ENCODE results near the gene ENTPD1.
"Not testable (repeated sequence)": the region's sequence is repeated elsewhere in the genome, so short reads cannot be mapped to it uniquely, and the experiment has no call there.

Gene ENTPD1

DNA sequence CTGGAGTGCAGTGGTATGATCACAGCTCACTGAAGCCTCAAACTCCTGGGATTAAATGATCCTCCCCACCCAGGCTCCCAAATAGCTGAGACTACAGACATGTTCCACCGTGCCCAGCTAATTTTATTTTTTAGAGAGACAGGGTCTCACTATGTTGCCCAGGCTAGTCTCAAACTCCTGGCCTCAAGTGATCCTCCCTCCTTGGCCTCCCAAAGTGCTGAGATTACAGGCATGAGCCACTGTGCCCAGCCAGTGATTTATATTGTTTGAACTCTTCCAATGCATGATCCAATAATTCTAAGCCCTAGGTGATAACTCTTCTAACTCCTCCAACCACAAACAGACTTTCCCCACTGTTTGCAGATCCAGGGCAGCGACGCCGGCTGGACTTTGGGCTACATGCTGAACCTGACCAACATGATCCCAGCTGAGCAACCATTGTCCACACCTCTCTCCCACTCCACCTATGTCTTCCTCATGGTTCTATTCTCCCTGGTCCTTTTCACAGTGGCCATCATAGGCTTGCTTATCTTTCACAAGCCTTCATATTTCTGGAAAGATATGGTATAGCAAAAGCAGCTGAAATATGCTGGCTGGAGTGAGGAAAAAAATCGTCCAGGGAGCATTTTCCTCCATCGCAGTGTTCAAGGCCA lies 110.0 kb downstream of the ENTPD1 start:
- no peak for DNase-seq (ENCODE audit: low read depth)

DNA sequence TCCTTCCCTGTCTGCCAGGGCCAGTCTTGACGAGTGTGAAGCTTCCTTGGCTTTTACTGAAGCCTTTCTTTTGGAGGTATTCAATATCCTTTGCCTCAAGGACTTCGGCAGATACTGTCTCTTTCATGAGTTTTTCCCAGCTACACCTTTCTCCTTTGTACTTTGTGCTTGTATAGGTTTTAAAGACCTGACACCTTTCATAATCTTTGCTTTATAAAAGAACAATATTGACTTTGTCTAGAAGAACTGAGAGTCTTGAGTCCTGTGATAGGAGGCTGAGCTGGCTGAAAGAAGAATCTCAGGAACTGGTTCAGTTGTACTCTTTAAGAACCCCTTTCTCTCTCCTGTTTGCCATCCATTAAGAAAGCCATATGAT lies 110.5 kb downstream of the ENTPD1 start:
- no peak for DNase-seq (ENCODE audit: low read depth)

DNA sequence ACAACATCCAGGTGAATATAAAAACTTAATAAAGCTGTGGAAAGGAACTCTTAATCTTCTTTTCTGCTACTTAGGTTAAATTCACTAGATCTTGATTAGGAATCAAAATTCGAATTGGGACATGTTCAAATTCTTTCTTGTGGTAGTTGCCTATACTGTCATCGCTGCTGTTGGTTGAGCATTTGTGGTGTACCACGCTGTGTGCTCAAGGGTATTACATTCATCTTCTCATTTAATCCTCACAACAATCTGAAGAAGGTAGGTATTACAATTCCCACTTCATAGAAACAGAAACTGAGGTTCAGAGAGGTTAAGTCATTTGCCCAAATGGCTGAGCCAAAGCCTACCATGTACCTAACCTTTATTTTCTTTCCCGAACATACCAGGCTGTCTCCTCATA lies 111.9 kb downstream of the ENTPD1 start:
- no peak for DNase-seq (ENCODE audit: low read depth)

DNA sequence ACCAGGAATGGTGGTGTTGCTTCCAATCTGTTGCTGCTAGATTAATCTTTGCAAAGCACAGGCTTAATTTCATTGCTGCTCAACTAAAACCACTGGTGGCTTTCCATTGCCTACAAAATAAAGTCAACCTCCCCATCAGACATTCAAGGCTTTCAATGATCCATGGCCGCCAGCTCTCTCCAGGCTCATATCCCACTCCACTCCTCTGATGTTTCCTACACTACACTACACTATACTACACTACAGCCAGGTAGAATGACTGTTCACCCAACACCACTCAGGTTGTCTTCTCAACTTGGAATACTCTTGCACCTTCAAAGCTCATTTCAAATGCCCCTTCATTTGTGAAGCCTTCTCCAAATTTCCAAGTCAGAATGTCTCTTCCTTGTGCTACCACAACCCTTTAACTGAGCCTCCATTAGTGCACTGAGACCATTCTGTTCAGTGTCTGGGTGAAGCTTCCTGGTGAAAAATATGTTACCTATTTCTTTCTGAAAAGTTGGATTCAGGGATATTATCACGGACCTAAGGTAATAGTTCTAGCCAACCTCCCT lies 116.3 kb downstream of the ENTPD1 start:
- no peak for DNase-seq (ENCODE audit: low read depth)

DNA sequence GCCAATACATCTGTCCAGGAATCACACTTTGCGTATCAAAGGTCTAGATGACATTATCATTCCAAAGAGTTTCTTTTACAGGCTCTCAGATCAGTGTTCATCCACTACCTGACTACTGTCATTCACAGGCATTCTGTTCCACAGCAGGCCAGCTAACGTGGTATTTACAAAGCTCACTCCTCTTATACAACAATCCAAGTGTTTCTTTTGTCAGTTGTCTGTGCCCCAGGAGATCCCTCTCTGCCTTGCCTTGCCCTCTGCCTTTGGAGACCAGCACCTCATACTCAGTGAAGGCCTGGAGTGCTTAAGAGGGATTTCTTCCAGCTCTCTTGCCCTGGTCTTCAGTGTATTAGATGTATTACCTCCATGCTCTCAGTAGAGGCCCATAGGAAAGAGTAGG lies 117.2 kb downstream of the ENTPD1 start:
- DNase-seq (ENCODE audit: low read depth): no peak

DNA sequence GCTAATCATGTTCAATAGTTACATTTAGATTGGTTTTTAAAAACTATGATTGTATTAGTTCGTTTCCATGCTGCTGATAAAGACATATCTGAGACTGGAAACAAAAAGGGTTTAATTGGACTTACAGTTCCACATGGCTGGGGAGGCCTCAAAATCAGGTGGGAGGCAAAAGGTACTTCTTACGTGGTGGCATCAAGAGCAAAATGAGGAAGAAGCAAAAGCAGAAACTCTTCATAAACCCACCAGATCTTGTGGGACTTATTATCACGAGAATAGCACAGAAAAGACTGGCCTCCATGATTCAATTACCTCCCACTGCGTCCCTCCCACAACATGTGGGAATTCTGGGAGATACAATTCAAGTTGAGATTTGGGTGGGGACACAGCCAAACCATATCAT lies 117.7 kb downstream of the ENTPD1 start:
- DNase-seq (ENCODE audit: low read depth): no peak

DNA sequence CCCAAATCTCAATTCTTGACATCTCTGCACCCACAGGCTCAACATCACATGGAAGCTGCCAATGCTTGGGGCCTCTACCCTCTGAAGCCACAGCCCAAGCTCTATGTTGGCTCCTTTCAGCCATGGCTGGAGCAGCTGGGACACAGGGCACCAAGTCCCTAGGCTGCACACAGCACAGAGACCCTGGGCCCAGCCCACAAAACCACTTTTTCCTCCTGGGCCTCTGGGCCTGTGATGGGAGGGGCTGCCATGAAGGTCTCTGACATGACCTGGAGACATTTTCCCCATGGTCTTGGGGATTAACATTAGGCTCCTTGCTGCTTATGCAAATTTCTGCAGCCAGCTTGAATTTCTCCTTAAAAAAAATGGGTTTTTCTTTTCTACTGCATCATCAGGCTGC lies 118.8 kb downstream of the ENTPD1 start:
- not testable (repeated sequence) for DNase-seq (ENCODE audit: low read depth)

DNA sequence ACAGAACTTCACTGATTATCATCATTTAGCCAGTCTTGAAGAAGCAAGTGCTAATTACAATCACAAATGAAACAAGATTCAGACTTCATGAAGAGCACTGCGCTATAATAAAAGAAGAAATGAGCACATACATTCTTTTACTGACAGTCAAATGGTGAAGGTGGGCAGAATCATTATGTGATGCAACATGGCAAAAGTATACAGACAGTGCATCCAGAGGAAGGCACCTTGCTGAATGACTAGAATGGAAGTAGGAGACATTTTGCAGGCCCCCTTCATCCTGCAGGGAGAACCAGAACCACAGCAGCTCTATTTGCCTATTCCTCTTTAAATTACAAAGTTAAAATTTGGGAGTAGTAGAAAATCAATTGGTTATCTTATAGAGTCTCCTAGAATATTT lies 120.8 kb downstream of the ENTPD1 start:
- no peak for DNase-seq (ENCODE audit: low read depth)

DNA sequence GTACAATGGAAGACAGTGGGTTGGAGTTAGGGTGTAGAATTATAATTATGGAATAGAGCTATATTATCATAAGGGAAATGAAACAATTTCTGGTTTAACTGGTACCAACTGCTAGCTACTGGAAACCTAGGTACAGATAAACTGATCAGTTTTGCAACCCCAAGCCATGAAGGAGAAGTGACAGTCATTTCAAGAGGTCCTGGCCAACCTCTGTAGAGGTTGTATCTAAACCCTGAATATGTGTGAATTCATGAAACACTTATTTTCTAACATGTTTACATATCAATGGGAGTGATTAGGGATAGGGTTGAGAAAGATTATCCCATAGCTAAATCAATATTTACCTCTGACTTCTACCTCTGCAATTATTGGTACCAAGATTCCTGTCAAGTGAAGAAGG lies 121.9 kb downstream of the ENTPD1 start:
- no peak for DNase-seq (ENCODE audit: low read depth)

DNA sequence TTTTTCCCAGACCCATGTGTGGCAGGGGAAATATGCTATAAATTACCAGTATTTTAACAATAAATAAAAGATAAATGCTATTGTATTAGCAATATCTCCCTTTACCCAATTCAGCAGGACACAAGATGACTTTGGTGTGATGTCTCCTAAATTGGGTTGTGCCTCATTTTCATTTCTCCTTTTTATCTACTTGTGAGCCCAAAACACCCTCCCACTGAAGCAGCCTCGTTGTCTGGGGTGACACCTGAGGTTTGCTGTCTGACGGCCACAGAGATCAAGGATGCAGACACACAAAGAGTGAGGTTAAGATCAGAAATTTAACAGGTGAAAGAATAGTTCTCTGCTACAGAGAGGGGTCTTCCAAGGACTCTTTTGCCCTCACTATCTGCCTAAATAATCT lies 124.7 kb downstream of the ENTPD1 start:
- no peak for DNase-seq (ENCODE audit: low read depth)

DNA sequence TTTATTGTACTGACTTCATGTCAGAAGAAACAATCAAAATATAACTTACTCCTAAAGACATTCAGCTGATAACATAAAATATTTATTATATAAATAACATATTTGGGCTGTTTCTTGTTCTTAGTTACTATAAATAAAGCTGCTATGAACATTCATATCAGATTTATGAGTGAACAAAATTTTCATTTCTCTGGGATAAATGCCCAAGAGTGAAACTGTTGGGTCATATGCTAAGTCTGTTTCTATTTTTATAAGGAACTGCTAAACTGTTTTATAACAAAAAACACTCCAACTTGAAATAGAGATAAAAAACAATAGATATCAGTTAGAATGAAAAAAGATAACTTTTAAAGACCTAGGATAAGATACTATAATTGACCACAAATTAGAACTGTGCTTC lies 125.4 kb downstream of the ENTPD1 start:
- DNase-seq (ENCODE audit: low read depth): no peak

DNA sequence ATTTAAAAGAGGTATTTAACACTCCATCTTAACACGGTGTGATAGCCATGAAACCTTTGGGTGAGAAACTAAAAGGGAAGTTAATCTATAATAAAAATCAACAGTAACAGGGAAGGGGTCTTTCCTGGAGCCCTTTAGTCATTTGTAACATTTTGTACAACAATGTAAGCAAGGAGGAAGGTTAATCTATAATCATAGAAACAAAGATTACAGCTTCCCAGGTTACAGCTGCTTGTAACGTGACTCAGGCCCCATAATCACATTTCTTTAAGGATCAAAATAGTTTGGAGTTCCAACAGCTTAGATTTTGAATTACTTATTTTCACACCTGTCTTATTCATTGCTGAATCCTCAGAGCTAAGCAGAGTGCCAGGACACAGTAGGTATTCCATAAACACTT lies 133.9 kb downstream of the ENTPD1 start:
- no peak for DNase-seq (ENCODE audit: low read depth)

DNA sequence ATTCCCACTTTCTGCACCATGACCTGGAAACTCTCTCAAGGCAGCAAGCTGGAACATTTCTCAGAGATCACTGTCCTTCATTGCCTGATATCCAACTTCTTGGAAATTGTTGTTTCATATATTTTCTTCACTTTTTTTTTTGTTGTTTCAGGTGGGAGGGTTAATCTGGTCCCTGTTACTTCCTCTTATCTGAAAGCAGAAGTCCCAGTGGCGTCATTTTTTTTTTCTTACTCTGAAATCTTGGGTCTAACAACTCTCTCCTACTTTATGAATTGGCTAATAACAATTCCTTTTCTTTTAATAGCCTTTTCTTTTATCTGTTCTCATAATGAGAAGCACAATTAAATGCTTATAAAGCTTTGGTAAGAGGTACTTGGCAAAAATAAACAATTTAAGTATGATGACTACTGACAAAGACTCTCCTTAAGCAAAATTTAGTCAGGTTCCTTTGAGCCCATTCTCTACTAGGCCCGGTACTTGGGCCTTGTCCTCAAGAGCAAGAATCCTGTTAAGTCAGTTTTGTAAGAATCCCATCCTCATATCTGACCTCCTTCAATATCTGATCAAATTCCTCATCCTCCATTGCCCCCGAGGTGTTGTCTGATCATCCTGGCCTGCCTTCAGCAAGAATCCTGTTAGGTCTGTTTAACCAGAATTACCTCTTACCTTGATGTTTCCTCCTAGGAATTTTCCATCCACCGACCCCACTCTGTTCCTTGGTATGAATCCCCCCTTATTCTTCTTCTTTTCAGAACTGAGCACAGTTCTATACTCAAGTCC lies 140.3 kb downstream of the ENTPD1 start:
- no peak for DNase-seq (ENCODE audit: low read depth)

DNA sequence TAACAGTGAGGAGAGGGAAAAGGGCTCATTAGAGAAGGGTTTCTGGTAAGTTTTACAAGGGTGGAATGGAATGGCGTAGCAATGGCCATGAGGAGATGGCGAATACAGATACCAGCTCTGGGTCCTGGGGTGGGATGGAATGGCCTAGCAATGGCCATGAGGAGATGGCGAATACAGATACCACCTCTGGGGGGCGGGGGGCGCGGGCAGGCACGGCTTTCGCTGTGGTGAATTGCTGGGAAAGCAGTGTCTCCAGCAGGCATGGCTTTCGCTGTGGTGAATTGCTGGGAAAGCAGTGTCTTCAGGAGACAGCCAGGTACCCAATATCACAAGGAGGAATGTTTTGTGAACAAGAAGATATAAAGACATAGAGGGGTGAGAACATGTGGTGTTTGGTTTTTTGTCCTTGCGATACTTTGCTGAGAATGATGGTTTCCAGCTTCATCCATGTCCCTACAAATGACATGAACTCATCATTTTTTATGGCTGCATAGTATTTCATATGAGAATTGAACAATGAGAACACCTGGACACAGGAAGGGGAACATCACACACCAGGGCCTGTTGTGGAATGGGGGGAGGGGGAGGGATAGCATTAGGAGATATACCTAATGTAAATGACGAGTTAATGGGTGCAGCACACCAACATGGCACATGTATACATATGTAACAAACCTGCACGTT lies 150.1 kb downstream of the ENTPD1 start:
- not testable (repeated sequence) for DNase-seq (ENCODE audit: low read depth)

DNA sequence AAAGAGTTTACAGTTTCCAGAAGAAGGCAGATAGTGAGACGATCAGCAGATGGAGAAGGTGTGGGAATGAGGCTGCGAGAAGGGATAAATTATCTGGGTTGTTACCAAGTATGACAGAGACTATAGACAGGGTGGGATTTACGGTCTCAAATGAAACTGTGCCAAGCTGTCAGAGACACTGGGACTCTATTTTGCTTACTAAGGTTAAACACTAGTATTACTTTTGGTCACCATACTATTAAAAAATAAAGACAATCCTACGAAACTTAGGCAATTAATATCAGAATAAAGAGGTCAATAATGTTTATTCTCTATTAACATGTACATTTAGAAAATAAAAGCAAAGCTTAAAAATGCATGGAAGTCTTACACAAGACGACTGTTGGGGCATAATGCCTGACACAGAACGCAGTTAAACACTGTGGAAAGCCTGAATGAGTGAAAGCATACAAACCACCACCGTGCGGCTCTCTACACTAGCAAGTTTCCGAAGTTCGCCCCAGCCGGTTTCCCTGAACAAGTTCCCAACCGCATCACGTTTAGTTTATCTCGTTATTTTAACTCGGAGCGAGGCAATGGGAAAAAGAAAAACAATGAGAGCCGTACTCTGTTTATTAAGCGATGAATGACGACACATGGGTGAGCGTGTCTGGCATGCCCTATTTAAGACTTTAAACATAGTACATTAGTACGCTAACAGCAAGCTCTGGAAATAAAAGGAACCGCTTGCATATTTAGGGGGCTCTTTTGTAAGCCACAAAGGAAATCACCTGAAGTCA lies 150.9 kb downstream of the ENTPD1 start:
- DNase-seq (ENCODE audit: low read depth): peak; percentile 19

DNA sequence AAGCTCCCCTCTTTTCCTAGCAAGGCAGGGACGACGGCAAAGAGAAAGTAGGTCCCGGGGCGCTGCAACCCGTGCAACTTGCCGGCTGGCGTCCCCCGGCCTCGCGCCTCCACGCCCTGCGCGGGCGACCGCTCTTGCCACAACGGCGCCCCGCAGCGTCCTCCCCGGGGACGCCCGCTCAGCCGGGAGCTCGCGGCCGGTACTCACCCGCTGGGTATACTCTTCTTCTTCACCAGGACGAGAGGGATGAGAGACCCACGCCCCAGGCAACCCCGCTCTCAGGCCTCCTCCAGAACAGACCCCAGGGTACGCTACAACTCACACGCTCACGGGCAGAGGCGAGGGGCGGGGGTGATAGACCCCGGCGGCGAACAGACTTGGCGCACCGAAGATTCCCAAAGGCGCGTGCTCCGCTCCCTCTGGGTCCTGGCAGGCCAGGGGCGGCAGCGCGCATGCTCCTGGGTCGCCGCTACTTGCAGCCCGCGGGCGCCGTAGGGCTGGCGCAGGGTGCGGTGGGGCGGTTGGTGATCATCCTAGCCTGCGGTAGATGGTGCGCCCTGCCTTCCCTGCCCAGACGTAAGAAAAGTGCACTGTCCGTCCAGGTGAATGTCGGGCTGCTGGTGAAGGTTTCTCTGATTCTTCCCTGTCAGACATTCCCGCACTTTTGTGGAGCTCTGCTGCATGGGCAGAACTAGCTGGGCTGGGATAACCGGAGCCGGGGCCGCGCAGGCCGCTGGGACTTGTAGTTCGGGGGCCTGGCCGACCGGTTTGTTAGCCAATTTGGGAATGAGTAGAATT lies 151.7 kb downstream of the ENTPD1 start, which contains the start of gene CC2D2B:
Gene CC2D2B, plus strand, starts transcription at position 520 of the 798 bp plus-strand sequence. CDS start 3,349 bp downstream, outside the sequence.
- peak; percentile 71 for DNase-seq (ENCODE audit: low read depth)

DNA sequence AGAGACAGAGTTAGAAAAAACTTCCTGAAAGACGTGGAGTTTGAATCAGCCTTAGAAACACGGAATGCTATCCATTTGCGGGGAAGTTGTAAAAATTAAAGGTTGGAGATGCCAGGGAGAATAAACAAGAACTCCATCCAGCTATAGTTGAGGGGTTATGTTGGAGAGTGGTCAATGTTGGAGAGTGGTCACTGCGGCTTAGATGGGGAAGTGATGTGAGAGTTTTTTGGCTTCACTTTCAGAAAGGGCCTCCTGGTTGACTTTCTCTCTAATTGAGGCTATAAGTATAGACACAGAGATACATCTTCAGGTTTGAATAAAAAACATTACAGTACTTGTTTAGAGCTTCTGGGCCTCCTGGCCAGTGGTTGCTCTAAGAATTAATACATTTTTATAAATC lies 152.5 kb downstream of the ENTPD1 start:
- no peak for DNase-seq (ENCODE audit: low read depth)

DNA sequence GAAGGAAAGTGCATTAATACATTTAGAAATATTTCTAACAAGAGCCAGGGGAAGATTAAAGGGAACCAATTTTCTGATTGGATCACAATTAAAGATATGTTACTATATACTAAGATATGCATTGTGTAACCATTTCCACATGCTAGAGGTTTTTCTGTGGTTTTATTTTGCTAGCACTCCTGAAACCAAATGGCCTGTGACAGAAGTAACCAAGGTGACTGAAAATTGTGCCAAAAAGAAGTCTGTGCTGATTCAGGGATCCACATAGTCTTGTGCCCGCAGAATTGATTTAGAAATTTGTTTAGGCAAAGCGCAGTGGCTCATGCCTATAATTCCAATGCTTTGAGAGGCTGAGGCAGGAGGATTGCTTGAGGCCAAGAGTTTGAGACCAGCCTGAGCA lies 153.6 kb downstream of the ENTPD1 start:
- no peak for DNase-seq (ENCODE audit: low read depth)

DNA sequence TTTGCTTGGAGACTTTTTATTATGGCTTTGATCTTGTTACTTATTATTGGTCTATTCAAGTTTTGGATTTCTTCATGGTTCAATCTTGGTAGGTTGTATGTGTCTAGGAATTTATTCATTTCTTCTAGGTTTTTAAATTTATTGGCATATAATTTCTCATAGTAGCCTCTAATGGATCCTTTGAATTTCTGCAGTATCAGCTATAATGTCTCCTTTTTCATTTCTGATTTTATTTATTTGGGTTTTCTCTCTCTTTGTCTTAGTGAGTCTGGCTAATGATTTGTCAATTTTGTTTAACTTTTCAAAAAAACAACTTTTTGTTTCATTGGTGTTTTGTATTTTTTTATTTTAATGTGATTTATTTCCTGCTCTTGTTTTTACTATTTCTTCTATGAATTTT lies 160.1 kb downstream of the ENTPD1 start:
- DNase-seq (ENCODE audit: low read depth): not testable (repeated sequence)
